Bone marrow (tissue), 2 donors: ENCODE measurements around the gene PPM1A.
"Not testable (repeated sequence)": the region's sequence is repeated elsewhere in the genome, so short reads cannot be mapped to it uniquely, and the experiment has no call there.

Source experiments
- DNase-seq, 2 donors: peaks; one replicate each; lab custom pipeline; 2025; lab: John Stamatoyannopoulos, UW

Gene PPM1A

DNA sequence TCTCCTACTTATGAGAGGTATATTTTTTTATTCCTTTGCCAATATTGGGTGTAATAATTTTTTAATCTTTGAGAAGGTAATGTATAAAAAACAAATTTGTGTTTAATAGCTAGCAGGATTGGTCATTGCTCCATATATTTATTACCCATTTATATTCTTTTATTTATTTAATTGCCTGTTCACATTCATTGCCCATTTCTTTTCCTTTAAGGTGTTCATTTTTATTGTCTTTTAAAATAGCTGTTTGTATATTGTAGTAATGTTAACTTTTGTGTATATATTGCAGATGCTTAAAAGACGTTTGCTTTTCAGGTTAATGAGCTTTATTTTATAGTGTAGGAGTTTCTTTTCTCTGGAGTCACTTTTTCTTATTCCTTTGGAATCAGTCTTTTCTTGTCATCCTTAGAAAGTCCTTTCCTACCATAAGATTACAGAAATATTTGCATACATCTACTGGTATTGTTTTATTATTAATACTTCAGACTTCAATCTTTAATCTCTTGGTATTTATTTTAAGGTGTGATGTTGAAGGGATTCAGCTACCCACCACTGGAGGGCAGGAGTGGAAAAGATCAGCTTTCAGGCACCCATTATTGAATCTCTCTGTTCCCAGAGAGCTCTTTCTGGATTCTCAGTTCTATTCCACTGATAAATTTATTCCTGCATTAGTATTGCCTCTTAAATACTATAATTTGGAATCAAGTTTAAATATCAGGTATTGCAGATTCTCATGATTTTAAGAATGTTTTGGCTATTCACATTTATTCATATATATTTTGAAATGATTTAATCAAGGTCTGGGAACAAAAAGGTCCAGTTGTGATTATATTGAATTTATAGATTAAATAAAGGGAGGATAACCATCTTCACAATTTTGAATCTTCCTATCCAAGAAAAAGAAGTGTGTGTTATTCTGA lies 17.3 kb downstream of the PPM1A start:
- no peak for DNase-seq

- no peak for DNase-seq
Observed at GRCh38 chr14:60272177-60272576, 23.2 kb downstream of the PPM1A start.

GRCh38 chr14:60273956-60274355 lies 24.9 kb downstream of the PPM1A start:
- DNase-seq, result no peak

- no peak for DNase-seq
Observed at GRCh38 chr14:60274448-60274847, 25.4 kb downstream of the PPM1A start.

- DNase-seq, result no peak
Observed at GRCh38 chr14:60275932-60276331, 26.9 kb downstream of the PPM1A start.

- DNase-seq, result no peak
Observed at GRCh38 chr14:60276347-60276746, 27.3 kb downstream of the PPM1A start.

GRCh38 chr14:60277605-60278190 lies 28.7 kb downstream of the PPM1A start:
- DNase-seq, result no peak

DNA sequence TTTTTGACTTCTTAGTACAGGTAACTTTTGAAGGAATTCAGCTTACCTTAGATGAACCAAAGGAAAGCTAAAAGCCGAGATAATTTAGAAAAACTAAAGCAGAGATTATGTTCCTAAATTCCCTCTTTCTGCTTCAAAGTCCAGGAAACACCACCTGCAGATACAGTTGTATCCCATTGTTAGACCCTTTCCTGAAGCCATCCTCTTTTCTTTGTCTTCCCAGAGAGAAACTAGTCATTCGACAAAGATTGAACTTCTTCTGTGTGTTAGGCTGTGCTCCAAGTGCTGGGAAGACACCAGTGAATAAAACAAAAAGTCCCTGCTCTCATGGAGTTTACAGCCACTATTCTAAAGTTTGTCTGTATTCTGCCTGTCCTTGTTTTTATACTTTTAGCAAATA lies 29.3 kb downstream of the PPM1A start:
- DNase-seq, result no peak

DNA sequence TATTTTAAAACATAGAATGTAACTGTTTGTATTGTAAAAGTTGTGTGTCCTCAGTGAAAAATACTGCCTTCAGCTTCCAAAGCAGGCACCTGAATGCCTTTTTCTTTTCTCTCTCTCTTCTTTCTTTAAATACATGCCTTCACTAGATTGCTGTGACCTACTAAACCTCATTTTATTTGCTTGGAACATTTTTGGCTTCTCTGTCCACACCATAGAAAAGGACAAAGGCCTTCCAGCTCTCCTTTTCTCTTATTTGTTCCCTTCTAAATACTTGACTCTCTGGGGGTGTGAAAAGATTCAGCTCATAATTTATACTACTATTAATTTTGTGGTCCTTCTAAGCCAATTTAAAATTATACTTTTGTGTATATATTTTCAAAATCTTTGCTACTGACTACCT lies 38.4 kb downstream of the PPM1A start:
- DNase-seq, result no peak

- DNase-seq, result no peak
Observed at GRCh38 chr14:60288279-60288678, 39.3 kb downstream of the PPM1A start.

DNA sequence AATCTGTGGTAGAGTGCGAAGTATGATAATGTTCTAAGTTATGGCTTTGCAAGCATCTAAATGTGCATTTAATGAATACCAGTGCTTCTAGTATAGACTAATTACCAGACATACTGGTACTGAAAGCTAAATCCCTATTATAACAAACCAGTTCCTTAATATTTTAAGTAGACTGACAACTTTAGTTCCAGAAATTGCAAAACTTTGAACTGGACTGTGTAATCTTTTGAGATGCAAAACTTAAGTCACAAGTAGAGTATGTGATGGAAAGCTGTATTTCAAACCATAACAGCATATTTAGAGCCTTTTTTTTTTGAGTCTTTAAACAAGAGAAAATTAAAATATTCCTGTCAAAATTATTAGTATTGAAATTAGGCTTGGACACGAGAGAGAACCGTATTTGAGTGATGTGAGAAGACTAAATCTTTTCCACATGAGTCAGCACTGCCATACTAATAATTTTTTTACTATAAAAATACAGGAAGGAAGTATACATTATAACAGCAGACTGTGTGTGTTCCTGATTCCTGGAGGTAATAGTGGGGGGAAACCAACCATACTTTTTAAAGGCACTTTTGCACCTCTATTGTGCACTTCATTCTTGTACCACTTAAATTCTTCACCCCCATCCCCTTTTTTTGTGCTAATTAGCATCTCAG lies 45.5 kb downstream of the PPM1A start:
- DNase-seq, result no peak

GRCh38 chr14:60300019-60300418 lies 51.0 kb downstream of the PPM1A start:
- no peak for DNase-seq

GRCh38 chr14:60301685-60302084 lies 52.7 kb downstream of the PPM1A start:
- no peak for DNase-seq

GRCh38 chr14:60302663-60303062 lies 53.6 kb downstream of the PPM1A start:
- DNase-seq, result no peak

- no peak for DNase-seq
Observed at GRCh38 chr14:60303745-60304144, 54.7 kb downstream of the PPM1A start.

GRCh38 chr14:60304509-60304908 lies 55.5 kb downstream of the PPM1A start:
- no peak for DNase-seq

DNA sequence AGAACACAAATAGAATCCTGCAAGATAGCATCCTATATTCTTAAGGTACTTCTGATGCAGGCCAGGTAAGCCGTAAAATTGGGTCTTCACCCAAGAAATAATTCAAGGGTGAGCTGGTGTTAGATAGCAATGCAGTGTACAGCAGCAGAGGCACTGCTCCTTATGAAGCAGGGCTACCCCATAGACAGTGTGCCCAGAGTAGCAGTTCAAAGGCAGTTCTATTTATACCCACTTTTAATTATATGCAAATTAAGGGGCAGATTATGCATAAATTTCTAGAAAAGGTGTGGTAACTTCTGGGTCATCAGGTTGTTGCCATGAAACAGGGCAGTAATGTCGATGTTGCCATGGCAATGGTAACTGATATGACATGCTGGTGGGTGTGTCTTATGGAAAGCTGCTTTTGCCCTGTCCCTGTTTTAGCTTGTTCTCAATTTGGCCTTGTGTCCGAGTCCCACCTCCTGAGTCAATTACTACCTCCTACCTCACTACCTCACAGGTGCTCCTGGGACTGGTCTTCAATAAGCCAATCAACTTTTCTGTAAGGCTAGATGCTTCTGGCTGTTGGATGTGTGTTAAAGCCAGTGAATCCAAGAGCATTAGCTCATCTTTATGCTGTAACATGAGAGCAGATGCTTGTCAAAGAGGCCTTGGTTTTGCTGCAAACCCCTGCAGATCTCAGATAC lies 61.0 kb downstream of the PPM1A start:
- no peak for DNase-seq

GRCh38 chr14:60311417-60311816 lies 62.4 kb downstream of the PPM1A start:
- DNase-seq, result no peak

DNA sequence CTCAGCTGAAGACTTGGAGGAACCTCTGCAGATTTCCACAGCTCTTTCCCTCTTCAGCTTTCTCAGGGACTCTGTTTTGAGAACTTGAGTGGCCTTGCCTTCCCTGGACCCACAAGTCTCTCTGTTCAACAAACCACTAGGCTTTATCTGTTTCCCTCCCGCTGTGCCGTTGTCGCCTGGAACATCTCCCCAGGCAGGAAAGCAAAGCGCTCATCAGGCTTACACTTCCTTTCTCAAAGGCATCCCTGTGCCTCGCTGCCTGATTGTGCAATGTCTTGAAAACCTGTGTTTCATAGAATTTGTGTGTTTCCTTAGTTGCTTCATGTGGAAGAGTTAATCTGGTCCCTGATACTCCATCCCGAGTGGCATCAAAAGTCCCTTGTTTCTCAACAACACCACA lies 64.1 kb downstream of the PPM1A start:
- no peak for DNase-seq

GRCh38 chr14:60315196-60315990 lies 66.4 kb downstream of the PPM1A start:
- no peak for DNase-seq

GRCh38 chr14:60317609-60318008 lies 68.6 kb downstream of the PPM1A start:
- DNase-seq, result no peak

DNA sequence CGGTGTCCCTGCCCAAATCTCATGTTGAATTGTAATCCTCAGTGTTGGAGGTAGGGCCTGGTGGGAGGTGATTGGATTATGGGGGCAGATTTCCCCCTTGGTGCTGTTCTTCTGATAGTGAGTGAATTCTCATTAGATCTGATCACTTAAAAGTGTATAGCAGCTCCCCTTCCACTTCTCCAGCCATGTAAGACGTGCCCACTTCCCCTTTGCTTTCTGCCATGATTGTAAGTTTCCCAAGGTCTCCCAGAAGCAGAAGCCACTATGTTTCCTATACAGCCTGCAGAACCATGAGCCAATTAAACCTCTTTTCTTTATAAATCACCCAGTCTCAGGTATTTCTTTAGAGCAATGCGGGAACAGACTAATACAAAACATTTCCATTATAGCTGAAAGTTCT lies 71.8 kb downstream of the PPM1A start:
- DNase-seq, result not testable (repeated sequence)
